Measurements from ENCODE around the gene SNRNP70.

SNRNP70 gene

DNA sequence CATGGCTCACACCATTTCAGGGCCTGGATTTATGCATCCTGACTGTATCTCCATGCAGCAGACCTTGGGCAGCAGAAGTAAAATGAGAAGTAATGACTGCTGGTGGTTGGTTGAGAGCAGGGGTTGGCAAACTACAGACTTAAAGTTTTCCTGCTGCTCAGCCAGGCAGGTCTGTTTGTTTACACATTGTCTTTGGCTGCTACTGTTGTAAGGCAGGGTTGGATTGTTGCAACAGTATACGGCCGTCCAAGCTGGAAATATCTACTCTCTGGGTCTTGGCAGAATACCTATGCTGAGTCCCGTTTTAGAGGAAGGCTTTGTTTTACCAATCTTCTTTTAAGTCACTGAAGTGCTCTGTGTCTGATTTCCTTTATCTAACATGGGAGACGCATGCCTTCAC, 13.5 kb downstream of the SNRNP70 start:
- DNase-seq (ENCODE audit: low read depth in 2 of 2): no peak

DNA sequence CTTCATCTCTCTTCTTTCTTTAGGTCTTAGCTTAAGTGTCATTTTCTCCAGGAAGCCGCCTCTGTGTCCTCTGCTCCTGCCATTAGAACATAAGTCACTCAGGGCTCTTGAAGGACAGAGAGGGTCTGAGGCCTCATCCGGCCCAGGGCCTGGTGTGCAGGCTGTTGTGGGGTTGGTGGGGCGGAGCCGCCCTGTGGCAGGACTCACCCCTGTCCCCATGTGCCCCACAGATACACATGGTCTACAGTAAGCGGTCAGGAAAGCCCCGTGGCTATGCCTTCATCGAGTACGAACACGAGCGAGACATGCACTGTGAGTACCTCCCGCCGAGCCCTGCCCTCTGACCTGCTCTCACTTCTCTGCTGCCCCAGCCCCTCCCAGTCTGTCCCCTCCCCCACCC, 15.9 kb downstream of the SNRNP70 start:
- DNase-seq (ENCODE audit: low read depth in 2 of 2): no peak

DNA sequence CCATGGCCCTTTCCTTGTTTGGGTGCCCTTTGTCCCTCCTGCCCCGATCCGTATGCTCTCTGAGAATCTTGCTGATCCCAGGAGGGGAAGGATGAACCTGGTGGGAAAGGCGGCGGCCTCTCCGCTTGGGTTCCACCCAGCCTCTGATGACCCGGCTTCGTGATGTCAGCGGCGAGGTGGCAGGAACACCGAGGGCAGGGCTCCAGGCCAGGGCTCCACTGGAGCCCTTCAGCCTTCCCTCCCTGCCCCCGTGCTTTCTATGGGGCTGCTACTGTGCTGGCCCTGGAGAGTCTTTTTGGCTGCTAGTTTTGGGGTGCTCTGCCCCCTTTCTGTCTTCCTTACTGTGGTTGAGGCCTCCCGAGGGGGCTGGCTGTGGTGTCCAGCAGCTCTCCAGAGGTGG, 17.1 kb downstream of the SNRNP70 start:
- no peak for DNase-seq (ENCODE audit: low read depth in 2 of 2)

DNA sequence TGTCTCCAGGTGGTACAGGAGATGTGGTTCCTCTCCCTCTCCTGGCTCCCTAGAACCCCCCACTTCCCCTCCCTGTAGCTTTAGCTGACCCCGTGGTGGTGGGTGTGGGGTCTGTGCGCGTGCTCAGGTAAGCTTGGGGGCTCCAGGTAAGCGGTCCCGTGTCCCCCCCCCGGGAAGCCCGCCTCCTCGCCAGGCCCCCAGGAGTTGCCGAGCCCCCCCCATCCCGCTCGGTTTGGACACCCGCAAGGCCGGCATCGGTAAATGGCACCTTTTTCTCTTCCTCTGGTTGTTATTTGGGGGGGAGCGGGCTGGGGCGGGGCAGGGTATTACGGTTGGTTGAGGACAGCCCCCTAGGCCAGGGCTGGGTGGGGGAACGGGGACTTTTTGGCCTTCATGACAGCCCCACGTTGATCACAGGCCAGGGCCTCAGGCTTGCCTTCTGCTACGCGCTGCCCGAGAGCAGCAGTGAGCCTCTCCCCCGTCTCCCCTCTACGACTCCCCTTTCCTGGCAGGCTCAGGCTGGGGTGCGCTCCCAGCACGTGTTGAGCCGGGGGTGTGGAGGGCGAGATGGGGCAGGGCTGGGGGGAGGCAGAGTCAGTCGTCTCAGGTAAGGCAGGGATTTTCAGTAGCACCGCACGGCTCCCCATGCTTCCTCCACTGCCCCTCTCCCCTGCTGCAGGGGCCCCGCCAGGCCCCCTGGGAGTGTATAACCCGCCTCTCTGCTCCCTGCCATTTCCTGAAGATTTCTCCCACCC, 18.3 kb downstream of the SNRNP70 start:
- no peak for DNase-seq (ENCODE audit: low read depth in 2 of 2)

DNA sequence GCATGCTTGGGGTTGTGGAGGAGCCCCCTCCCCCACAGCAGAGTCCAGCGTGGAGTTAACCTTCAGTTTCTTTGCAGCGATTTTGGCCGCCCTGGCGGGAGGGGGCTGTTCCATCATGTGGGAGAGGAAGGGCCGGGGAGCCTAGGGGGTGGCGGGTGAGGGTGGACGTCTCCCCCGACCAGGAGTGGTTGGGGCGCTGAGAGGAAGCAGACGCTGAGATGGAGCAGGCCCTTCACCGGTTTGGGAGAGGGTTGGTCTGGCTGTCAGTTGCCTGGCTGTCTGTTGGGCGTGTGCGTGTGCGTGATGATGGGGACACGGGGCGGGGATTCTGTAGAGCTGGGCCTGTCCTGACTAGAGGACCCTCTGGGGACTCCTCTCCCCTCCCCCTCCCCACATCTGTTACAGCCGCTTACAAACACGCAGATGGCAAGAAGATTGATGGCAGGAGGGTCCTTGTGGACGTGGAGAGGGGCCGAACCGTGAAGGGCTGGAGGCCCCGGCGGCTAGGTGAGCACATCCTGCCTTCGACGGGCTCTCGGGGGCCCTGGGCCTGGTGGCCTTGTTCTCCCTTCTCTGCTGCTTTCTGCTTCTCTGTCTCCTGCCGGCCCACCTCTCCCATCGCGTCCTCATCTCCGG, 19.1 kb downstream of the SNRNP70 start:
- no peak for DNase-seq (ENCODE audit: low read depth in 2 of 2)

DNA sequence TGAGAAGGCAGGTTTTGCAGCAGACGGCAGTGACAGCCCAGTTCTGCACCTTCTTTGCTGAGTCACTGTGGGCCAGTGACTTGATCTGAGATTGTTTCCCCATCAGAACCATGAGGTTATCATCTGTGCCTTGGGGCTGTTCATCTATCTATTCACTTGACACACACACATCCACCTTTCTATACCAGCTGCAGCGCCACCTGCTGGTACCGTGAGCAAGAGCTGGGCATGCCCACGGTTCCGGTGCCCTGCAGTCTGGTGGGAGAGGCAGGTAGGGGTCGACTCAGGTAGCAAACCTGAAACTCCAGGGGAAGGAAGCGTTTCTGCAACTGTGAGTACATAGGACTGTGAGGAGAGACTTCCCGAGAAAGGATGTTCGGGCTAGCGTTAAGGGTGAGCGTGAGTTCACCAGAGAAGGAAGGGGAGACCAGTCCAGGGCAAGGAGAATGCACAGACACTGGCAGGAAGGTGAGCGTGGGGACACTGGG, 21.4 kb downstream of the SNRNP70 start:
- DNase-seq (ENCODE audit: low read depth in 2 of 2): peak; percentile 24 to 42

DNA sequence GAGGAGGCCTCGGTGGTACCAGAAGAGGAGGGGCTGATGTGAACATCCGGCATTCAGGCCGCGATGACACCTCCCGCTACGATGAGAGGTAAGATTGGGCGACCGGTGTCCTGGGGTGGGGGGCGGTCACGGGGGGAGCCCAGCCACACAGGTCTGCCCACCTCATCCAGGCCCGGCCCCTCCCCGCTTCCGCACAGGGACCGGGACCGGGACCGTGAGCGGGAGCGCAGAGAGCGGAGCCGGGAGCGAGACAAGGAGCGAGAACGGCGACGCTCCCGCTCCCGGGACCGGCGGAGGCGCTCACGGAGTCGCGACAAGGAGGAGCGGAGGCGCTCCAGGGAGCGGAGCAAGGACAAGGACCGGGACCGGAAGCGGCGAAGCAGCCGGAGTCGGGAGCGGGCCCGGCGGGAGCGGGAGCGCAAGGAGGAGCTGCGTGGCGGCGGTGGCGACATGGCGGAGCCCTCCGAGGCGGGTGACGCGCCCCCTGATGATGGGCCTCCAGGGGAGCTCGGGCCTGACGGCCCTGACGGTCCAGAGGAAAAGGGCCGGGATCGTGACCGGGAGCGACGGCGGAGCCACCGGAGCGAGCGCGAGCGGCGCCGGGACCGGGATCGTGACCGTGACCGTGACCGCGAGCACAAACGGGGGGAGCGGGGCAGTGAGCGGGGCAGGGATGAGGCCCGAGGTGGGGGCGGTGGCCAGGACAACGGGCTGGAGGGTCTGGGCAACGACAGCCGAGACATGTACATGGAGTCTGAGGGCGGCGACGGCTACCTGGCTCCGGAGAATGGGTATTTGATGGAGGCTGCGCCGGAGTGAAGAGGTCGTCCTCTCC, 22.6 kb downstream of the SNRNP70 start:
- no peak for DNase-seq (ENCODE audit: low read depth in 2 of 2)

DNA sequence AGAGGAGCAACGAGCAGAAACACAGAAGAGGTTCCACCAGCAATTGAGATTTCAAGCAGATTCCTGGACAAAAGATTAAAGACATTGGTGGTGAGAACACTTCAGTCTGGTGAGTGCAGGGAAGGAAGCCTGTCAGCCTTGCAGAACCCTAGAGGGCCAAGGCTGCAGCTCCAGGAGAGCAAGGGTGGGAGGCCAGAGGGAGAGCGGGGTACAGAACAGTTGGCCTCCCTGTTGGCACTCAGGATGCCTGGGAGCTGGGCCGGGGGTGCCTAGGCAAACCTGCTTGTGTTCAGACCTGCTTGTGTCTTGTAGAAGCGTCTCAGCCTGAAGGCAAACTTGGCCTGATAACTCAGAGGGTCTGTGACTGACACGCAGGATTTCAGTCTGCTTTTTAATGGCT, 23.8 kb downstream of the SNRNP70 start:
- no peak for DNase-seq (ENCODE audit: low read depth in 2 of 2)

DNA sequence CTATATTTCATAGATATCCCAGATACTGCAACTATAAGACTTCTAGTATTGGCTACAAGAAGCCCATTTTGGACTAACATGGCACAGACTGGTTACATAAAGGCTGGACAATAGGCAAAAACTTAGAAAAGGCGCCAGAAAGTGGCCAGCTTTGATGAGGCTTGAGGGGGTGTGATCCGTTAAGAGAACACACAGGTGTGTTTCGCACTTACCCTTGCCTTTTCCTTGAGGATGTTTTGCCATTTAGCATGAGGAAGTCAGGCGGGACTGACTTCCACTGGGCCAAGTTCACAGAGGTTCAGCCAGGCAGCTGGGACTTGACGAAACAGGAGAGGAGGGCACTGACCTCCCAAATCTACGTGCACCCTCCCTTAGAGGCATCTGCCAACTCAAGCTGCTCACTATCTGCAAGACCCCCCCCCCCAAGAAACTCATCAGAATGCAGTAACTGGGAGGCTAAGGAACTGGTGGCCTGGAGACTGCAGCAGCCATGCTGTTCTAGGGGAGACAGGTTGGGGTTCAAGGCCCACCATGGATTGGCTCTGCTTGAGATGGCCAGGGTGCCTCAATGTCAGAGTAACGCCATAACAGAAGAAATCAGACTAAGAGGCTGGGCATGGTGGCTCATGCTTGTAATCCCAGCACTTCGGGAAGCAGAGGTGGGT, 24.4 kb downstream of the SNRNP70 start:
- DNase-seq (ENCODE audit: low read depth in 2 of 2): no peak

DNA sequence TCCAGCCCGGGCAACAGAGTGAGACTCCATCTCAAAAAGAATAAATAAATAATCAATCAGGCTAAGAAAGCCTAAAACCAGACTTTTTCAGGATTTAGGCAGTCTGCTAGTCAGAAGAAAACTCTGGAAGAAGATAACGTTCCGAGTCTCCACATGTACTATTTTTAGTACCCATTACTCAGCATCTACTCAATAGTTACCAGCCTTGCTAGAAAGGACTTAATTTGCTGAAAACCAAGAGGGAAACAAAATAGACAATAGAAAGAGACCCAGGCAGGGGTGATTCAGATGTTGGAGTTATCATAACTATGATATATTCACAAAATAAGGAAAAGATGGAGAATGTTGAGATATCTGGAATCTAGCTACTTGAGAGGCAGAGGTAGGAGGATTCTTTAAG, 25.3 kb downstream of the SNRNP70 start:
- DNase-seq (ENCODE audit: low read depth in 2 of 2): no peak

DNA sequence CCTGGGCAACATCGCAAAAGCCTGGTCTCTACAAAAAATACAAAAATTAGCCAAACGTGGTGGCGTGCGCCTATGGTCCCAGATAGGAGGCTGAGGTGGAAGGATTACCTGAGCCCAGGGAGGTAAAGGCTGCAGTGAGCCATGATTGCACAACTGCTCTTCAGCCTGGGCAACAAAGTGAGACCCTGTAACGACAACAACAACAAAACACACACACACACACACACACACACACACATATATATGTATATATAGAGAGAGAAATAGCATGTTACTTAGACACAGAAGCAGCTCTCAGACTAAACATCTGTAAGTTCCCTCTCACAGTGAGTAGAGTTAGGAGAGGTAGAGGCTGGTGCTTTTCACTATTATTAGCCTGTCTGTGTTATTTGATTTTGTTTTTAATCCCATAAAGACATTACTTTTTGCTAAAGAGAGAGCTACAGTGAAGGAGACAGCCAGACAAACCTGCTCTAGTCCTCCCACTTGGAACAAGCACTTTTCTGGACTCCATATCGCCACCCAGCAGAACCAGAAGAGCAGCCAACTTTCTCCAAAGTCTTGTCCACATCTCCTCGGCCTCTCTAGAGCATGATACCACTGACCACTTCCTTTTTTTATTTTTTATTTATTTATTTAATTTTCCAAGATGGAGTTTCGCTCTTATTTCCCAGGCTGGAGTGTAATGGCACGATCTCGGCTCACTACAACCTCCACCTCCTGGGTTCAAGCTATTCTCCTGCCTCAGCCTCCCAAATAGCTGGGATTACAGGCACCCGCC, 26.2 kb downstream of the SNRNP70 start:
- no peak for DNase-seq (ENCODE audit: low read depth in 2 of 2)

DNA sequence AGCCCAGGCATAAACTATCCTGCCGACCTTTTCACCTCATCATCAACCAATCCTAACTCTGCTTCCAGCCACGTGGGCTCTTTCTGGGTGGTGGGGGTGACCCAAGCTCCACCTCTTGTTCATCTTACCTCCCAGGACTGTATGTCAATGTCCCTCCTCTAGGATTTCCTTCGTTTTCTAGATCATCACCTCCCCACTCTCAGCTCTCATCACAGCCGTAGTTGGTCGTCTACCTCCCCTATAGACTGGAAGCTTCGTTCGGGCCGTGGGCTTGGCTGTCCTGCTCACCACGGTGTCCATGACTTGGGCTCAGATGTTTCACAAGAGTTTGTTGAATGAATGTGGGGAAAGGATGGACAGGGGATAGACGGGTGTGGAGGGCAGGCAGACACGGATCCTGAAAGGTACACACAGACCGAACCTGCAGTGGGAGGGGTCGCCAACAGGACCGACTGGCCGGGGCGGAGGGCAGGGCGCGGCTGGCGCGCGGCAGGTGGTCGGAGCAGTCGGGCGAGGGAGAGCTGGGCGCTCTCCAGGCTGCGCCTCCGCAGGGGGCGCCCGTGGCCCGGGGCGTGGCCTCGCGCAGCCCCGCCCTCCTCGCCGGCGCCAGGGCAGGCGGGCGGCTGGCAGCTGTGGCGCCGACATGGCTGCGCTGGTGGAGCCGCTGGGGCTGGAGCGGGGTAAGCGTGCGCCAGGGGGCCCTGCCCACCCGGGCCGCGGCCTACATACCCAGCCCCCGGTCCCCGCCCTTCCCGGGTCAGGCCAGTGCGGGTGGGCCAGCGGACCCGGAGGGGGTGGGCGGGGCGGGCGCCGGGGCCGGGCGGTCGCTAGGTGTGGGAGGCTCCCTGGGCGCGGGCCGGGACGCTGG, 28.7 kb downstream of the SNRNP70 start, which contains the start of gene LIN7B:
LIN7B (plus strand) TSS at position 609 of the 868 bp plus-strand sequence; CDS start at position 644, 35 bp downstream.
- DNase-seq (ENCODE audit: low read depth in 2 of 2): peak; percentile 40 to 49

DNA sequence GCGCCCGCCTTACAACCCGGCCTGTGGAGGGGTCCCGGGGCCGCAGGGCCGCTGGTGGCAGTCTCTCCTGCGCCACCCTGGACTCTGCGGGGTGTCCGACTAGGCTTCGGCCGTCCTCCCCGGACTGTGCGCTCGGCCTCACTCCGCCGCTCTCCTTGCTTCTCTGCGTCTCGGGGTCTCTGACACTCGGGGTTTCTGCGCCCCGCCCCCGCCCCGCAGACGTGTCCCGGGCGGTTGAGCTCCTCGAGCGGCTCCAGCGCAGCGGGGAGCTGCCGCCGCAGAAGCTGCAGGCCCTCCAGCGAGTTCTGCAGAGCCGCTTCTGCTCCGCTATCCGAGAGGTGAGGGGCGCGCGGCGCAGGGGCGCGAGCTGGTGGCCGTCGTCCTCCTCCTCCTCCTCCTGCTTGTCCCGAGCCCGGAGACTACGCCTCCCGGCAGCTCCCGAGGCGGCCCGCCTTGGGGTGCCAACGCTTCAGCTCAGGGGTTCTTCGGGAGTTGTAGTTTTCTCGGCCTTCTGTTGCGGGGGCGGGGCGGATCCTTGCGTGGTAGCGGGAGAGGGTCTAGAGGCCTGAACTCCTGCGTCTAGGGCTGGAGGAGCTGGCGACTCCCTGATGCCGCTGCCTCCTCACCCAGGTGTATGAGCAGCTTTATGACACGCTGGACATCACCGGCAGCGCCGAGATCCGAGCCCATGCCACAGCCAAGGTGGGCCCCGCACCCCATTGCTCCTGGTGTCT, 29.5 kb downstream of the SNRNP70 start:
- DNase-seq (ENCODE audit: low read depth in 2 of 2): no peak

DNA sequence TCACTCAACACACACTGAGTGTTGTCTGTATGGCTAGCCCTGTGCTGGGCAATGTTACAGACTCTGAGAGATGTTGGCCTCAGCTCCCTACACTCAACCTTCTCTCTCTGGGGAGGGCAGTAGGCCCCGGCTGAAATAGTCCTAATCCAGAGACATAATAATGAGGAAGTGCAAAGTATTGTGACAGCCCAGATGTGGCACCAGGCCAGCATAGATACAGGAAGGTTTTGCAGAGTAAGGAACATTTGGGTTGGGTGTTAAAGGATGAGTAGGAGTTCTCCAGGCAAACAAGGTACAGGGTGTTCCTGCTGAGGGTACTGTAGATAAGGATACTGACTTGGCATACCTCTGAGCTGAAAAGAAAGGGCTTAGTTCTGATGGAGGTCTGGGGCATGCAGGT, 31.3 kb downstream of the SNRNP70 start:
- DNase-seq (ENCODE audit: low read depth in 2 of 2): no peak

DNA sequence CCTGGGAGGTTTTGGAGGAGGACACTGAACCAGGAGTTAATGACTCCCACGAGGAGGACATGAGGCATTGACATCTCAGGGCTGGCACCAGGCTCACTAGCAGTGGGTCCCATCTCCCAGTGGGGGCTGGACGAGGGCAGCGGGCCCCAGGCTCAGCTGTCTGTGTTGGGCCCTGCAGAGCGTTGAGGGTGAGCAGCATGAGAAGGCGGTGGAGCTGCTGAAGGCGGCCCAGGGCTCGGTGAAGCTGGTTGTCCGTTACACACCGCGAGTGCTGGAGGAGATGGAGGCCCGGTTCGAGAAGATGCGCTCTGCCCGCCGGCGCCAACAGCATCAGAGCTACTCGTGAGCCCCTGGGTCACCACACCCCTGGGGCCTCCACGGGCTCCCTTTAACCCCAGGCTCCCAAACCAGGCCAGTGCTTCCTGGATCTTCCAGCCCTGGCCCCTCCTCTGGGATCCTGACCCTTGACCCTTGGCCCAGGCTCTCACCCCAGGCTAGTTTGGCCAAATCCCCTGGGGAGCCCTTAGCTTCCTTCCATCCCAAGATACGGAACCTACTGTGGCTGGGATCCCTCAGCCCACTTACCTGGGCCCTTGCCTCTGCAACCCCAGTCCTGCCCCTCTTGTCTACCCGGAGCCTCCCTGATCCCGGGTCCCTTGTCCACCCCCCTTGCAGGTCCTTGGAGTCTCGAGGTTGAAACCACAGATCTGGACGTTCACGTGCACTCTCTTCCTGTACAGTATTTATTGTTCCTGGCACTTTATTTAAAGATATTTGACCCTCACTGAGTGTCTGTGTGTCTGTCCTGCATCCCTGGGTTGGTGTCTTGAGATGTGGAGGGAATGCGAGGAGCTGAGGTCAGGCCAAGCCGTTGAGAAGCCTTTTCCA, 32.7 kb downstream of the SNRNP70 start:
- DNase-seq (ENCODE audit: low read depth in 2 of 2): no peak

DNA sequence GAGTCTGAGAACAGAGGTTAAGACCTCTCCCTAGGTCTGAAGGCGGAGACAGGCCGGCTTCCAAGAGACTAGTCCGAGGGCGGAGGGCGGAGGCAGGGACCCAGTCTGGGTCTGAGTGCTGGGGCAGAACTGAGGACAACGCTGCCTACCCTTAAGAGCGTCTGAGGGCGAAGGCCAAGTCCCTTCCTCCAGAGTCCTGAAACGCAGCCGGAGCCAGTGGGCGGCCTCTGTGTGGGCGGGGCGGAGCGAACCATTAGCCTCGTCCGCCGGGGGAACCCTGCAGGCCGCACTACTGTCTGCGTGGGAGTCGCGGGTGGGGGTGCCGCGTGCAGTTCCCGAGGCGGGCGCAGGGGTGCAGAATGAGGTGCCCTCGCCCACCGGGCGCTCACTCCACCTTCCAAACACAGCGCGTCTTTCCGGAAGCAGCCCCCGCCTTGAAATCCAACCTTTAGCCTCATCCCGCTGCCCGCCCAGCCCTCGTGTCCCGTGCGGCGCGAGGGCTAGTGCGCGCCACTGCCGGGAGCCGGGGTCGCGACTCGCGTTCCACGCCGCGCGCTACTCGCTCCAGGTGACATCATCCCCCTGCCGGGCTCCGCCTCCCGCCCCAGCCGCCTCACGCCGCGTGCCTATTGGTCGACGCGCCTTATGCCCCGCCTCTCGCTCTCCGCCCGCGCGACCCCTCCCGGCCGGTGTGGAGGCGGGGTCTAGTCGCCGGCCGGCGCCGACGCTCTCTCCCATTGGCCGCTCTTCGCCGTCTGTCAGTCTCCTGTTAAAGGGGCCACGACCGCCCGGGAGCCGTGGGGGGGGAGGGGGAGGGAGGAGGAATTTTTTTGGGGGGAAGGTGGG, 33.5 kb downstream of the SNRNP70 start, which contains the start of gene C19orf73:
C19orf73 (minus strand) TSS at position 579 of the 846 bp plus-strand sequence; CDS start at position 458, 121 bp downstream.
- DNase-seq (ENCODE audit: low read depth in 2 of 2): peak; percentile 87 to 91
